ENCODE results near the gene KIT.

The KIT gene

GRCh38 chr4:54742636-54743399, 85.1 kb downstream of the KIT start:
- in situ Hi-C loops (cut with MboI; ENCODE audit: low sequenced_read_pairs): no loop called here

- in situ Hi-C loops (cut with MboI; ENCODE audit: low sequenced_read_pairs): no loop called here
These were observed 85.8 kb downstream of the KIT start for GRCh38 chr4:54743562-54743961.

- in situ Hi-C loops (cut with MboI; ENCODE audit: low sequenced_read_pairs): no loop called here
These were observed 86.7 kb downstream of the KIT start for GRCh38 chr4:54744487-54744886.

- in situ Hi-C loops (cut with MboI; ENCODE audit: low sequenced_read_pairs): no loop called here
These were observed 87.4 kb downstream of the KIT start for GRCh38 chr4:54745031-54745770.

- in situ Hi-C loops (cut with MboI; ENCODE audit: low sequenced_read_pairs): no loop called here
These were observed 88.5 kb downstream of the KIT start for GRCh38 chr4:54746218-54746617.

- in situ Hi-C loops (cut with MboI; ENCODE audit: low sequenced_read_pairs): no loop called here
These were observed 92.6 kb downstream of the KIT start for GRCh38 chr4:54750341-54750740.

GRCh38 chr4:54754394-54754793, 96.6 kb downstream of the KIT start:
- in situ Hi-C loops (cut with MboI; ENCODE audit: low sequenced_read_pairs): no loop called here

GRCh38 chr4:54764476-54764875, 106.7 kb downstream of the KIT start:
- in situ Hi-C loops (cut with MboI; ENCODE audit: low sequenced_read_pairs): no loop called here

GRCh38 chr4:54767376-54767775, 109.6 kb downstream of the KIT start:
- in situ Hi-C loops (cut with MboI; ENCODE audit: low sequenced_read_pairs): no loop called here

GRCh38 chr4:54773022-54773421, 115.3 kb downstream of the KIT start:
- in situ Hi-C loops (cut with MboI; ENCODE audit: low sequenced_read_pairs): no loop called here

GRCh38 chr4:54779036-54779435, 121.3 kb downstream of the KIT start:
- in situ Hi-C loops (cut with MboI; ENCODE audit: low sequenced_read_pairs): no loop called here

GRCh38 chr4:54779476-54780148, 121.9 kb downstream of the KIT start:
- in situ Hi-C loops (cut with MboI; ENCODE audit: low sequenced_read_pairs): no loop called here

GRCh38 chr4:54780149-54780495, 122.4 kb downstream of the KIT start:
- in situ Hi-C loops (cut with MboI; ENCODE audit: low sequenced_read_pairs): no loop called here

GRCh38 chr4:54781756-54782155, 124.0 kb downstream of the KIT start:
- in situ Hi-C loops (cut with MboI; ENCODE audit: low sequenced_read_pairs): no loop called here

- in situ Hi-C loops (cut with MboI; ENCODE audit: low sequenced_read_pairs): no loop called here
These were observed 125.8 kb downstream of the KIT start for GRCh38 chr4:54783402-54784110.

GRCh38 chr4:54784161-54784671, 126.5 kb downstream of the KIT start:
- in situ Hi-C loops (cut with MboI; ENCODE audit: low sequenced_read_pairs): no loop called here

Data from HL-60/S4 (cell line).